Central memory CD8-positive, alpha-beta T cell (primary cell): Measurements from ENCODE around the gene PRKAR2A.
"Not testable (repeated sequence)": the region's sequence is repeated elsewhere in the genome, so short reads cannot be mapped to it uniquely, and the experiment has no call there.

Source experiments
- ATAC-seq: fragments of 150-1000 bp; cut with Tn5 transposase; replicated peaks from 2 replicates; pipeline ENCODE4 v1.10.0; 2022; ENCODE audit warnings: mild to moderate bottlenecking, moderate FRiP score, moderate number of reproducible peaks; ENCODE audit not compliant: poor library complexity, severe bottlenecking; ENCODE audit errors: extremely low read depth
- DNase-seq, 2 donors: peaks; one replicate each; pipeline ENCODE4 v3.0.0; 2021; ENCODE audit warnings: low spot score in 2 of 2
- H3K27ac Mint-ChIP-seq: one replicate; pipeline ENCODE4 v1.8.0; 2022; ENCODE audit warnings: low read depth, mild to moderate bottlenecking, moderate library complexity, mixed read lengths
- H3K27me3 Mint-ChIP-seq: one replicate; pipeline ENCODE4 v1.8.0; 2022; ENCODE audit warnings: mixed read lengths
- H3K36me3 Mint-ChIP-seq: one replicate; pipeline ENCODE4 v1.8.0; 2022; ENCODE audit warnings: mild to moderate bottlenecking, moderate library complexity, mixed read lengths; ENCODE audit not compliant: insufficient read depth
- H3K4me1 Mint-ChIP-seq: one replicate; pipeline ENCODE4 v1.8.0; 2022; ENCODE audit warnings: mixed read lengths
- H3K4me3 Mint-ChIP-seq: one replicate; pipeline ENCODE4 v1.8.0; 2022; ENCODE audit warnings: mild to moderate bottlenecking, moderate library complexity, mixed read lengths
- H3K9me3 Mint-ChIP-seq: one replicate; pipeline ENCODE4 v1.8.0; 2022; ENCODE audit warnings: mixed read lengths

The PRKAR2A gene

GRCh38 chr3:48734541-48734940 lies 113.1 kb downstream of the PRKAR2A start:
- not testable (repeated sequence) for H3K4me1 Mint-ChIP-seq, H3K9me3 Mint-ChIP-seq, H3K4me3 Mint-ChIP-seq, H3K27ac Mint-ChIP-seq, DNase-seq, H3K36me3 Mint-ChIP-seq, ATAC-seq, H3K27me3 Mint-ChIP-seq

- not testable (repeated sequence) for H3K36me3 Mint-ChIP-seq, H3K4me1 Mint-ChIP-seq, H3K9me3 Mint-ChIP-seq, H3K27me3 Mint-ChIP-seq, H3K27ac Mint-ChIP-seq, ATAC-seq, H3K4me3 Mint-ChIP-seq, DNase-seq
These were observed 113.7 kb downstream of the PRKAR2A start for GRCh38 chr3:48733752-48734518.

- ATAC-seq = no peak
- Mint-ChIP-seq H3K27ac (no peak overlapping the region), H3K36me3 (peaks cover 2% of the 10 kb centered on the region), H3K4me3 (no peak overlapping the region), H3K9me3 (no peaks in the 10 kb centered on the region), H3K4me1 (no peaks in the 10 kb centered on the region), H3K27me3 (no peaks in the 10 kb centered on the region)
- DNase-seq = no peak
These were observed 120.2 kb downstream of the PRKAR2A start for GRCh38 chr3:48727511-48727910.

GRCh38 chr3:48725185-48725855 lies 122.4 kb downstream of the PRKAR2A start:
- H3K27me3 Mint-ChIP-seq, ATAC-seq, H3K27ac Mint-ChIP-seq, H3K4me3 Mint-ChIP-seq, DNase-seq, H3K4me1 Mint-ChIP-seq, H3K36me3 Mint-ChIP-seq, H3K9me3 Mint-ChIP-seq: not testable (repeated sequence)

- H3K4me1 Mint-ChIP-seq = no peaks in the 10 kb centered on the region
- no peak overlapping the region for H3K4me3 Mint-ChIP-seq
- H3K27ac Mint-ChIP-seq = no peak overlapping the region
- ATAC-seq (no peak), DNase-seq (no peak)
- no peaks in the 10 kb centered on the region for H3K9me3 Mint-ChIP-seq
- no peaks in the 10 kb centered on the region for H3K27me3 Mint-ChIP-seq
- peaks cover 2% of the 10 kb centered on the region for H3K36me3 Mint-ChIP-seq
These were observed 123.9 kb downstream of the PRKAR2A start for GRCh38 chr3:48723725-48724124.

- not testable (repeated sequence) for H3K36me3 Mint-ChIP-seq, H3K27ac Mint-ChIP-seq, H3K4me1 Mint-ChIP-seq, H3K9me3 Mint-ChIP-seq, ATAC-seq, DNase-seq, H3K27me3 Mint-ChIP-seq, H3K4me3 Mint-ChIP-seq
These were observed 124.4 kb downstream of the PRKAR2A start for GRCh38 chr3:48723293-48723692.

- no peaks in the 10 kb centered on the region for H3K9me3 Mint-ChIP-seq
- H3K4me1 Mint-ChIP-seq = peaks cover 39% of the 10 kb centered on the region
- H3K4me3 Mint-ChIP-seq = peak within 1 kb of the TSS; percentile 96
- no peaks in the 10 kb centered on the region for H3K27me3 Mint-ChIP-seq
- peak within 1 kb of the TSS; percentile 94 for H3K27ac Mint-ChIP-seq
- peak; percentile 100 for ATAC-seq
- peak; percentile 97 to 98 for DNase-seq
- peaks cover 27% of the 10 kb centered on the region for H3K36me3 Mint-ChIP-seq
These were observed 130.5 kb downstream of the PRKAR2A start, which contains the start of gene IP6K2 for GRCh38 chr3:48716982-48717746. Gene IP6K2, minus strand, starts transcription at chr3:48717221. Its CDS starts 21,930 bp downstream, at chr3:48695291.

- Mint-ChIP-seq H3K9me3 (no peaks in the 10 kb centered on the region), H3K4me1 (peaks cover 43% of the 10 kb centered on the region), H3K27me3 (no peaks in the 10 kb centered on the region), H3K4me3 (peak overlapping the region; percentile 96), H3K36me3 (peaks cover 30% of the 10 kb centered on the region), H3K27ac (peak overlapping the region; percentile 94)
- ATAC-seq = peak; percentile 29
- DNase-seq = peak in 1 of 2 donors; percentile 17
These were observed 131.1 kb downstream of the PRKAR2A start for GRCh38 chr3:48716508-48716981.

- Mint-ChIP-seq H3K4me1 (peaks cover 52% of the 10 kb centered on the region), H3K4me3 (peak overlapping the region; percentile 96), H3K36me3 (peaks cover 37% of the 10 kb centered on the region), H3K9me3 (no peaks in the 10 kb centered on the region), H3K27me3 (no peaks in the 10 kb centered on the region), H3K27ac (peak overlapping the region; percentile 94)
- DNase-seq = no peak
- no peak for ATAC-seq
These were observed 132.4 kb downstream of the PRKAR2A start for GRCh38 chr3:48715174-48715800.

GRCh38 chr3:48711727-48712126 lies 135.9 kb downstream of the PRKAR2A start:
- Mint-ChIP-seq H3K27me3 (no peaks in the 10 kb centered on the region), H3K36me3 (peaks cover 41% of the 10 kb centered on the region), H3K4me1 (peaks cover 62% of the 10 kb centered on the region), H3K4me3 (no peak overlapping the region), H3K9me3 (no peaks in the 10 kb centered on the region), H3K27ac (peak overlapping the region; percentile 46)
- DNase-seq (no peak), ATAC-seq (no peak)

- no peak overlapping the region for H3K27ac Mint-ChIP-seq
- no peaks in the 10 kb centered on the region for H3K27me3 Mint-ChIP-seq
- H3K4me1 Mint-ChIP-seq = peaks cover 54% of the 10 kb centered on the region
- no peak for ATAC-seq
- H3K4me3 Mint-ChIP-seq = no peak overlapping the region
- no peak for DNase-seq
- H3K36me3 Mint-ChIP-seq = peaks cover 45% of the 10 kb centered on the region
- no peaks in the 10 kb centered on the region for H3K9me3 Mint-ChIP-seq
These were observed 138.6 kb downstream of the PRKAR2A start for GRCh38 chr3:48709051-48709461.

GRCh38 chr3:48708481-48708889 lies 139.2 kb downstream of the PRKAR2A start:
- no peak overlapping the region for H3K4me3 Mint-ChIP-seq
- peaks cover 53% of the 10 kb centered on the region for H3K4me1 Mint-ChIP-seq
- H3K9me3 Mint-ChIP-seq = no peaks in the 10 kb centered on the region
- no peaks in the 10 kb centered on the region for H3K27me3 Mint-ChIP-seq
- no peak for ATAC-seq
- peaks cover 46% of the 10 kb centered on the region for H3K36me3 Mint-ChIP-seq
- no peak overlapping the region for H3K27ac Mint-ChIP-seq
- no peak for DNase-seq
